Measurements from ENCODE around the gene CXCL9.
"Not testable (repeated sequence)": the region's sequence is repeated elsewhere in the genome, so short reads cannot be mapped to it uniquely, and the experiment has no call there.

CXCL9 gene

DNA sequence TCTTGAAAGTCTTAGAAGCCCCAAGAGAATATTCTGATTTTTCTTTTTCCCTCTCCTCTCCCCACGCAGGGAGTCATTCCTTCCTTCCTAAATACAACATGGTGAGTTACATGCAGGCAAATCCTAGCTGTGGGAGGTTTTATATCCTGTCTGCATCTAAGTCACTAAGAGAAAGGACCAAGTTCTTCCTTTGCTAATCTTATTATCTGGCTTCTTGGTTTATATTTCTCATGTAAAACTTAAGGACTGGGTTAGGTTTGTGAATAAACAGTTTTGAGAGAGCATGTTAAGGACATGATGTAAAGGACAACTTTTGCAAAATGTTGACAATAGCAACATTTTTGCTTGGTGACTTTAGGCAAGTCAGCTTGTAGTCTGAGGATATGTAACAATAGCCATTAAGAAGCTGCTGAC, 5.1 kb upstream of the CXCL9 start:
- no peak for DNase-seq (ENCODE audit: low read depth in 2 of 2, low spot score in 1 of 2)

DNA sequence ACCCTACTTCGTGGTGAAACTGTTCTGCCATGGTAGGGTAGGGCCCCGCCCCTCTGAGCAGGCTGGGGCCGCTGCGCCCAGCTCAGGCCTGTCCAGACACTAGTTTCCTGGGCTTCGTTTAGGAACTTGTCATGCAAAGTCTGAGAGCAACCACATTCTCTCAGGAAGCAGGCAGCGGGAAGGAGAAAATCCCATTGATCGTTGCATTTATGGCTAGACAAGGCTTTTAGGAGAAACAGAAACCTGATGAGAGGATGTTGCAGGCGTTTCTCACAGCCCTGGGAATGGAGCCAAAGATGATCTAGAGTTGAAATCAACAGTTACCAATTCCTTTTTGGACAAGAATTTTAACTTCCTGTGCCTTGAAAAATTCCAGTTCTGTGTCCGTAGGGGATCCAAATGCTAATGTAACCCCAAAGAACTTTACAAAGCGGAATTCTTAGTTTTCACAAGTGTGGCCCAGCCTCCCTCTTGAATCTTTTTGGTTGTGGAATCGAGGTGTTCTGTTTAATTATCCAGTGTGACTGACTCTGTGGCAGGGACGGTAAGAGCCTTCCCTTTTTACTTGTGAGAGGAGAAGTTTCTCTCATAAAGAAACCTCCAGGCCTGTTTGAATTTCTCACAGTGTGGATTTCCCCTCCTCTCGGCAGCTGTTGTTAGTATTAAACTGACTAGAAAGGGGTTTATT, 4.5 kb upstream of the CXCL9 start:
- no peak for DNase-seq (ENCODE audit: low read depth in 2 of 2, low spot score in 1 of 2)

- no peak for DNase-seq (ENCODE audit: low read depth in 2 of 2, low spot score in 1 of 2)
Observed at GRCh38 chr4:76011018-76011670, 3.8 kb upstream of the CXCL9 start.

DNA sequence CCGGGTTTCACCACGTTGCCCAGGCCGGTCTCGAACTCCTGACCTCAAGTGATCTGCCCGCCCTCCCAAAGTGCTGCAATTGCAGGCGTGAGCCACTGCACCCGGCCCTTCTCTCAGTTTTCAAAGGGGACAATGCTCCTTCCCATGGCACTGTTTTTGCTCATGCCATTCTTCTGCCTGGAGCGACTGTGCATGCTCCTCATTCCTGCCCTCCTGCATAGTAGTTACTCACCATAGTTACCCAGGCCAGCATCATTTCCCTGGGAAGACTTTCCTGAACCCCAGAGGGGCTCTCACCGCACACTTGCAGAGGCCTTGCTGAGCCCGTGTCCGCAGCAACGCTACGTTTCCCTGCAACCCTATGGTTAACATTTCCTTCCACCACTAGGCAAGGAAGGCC, 3.3 kb upstream of the CXCL9 start:
- DNase-seq (ENCODE audit: low read depth in 2 of 2, low spot score in 1 of 2), result no peak

DNA sequence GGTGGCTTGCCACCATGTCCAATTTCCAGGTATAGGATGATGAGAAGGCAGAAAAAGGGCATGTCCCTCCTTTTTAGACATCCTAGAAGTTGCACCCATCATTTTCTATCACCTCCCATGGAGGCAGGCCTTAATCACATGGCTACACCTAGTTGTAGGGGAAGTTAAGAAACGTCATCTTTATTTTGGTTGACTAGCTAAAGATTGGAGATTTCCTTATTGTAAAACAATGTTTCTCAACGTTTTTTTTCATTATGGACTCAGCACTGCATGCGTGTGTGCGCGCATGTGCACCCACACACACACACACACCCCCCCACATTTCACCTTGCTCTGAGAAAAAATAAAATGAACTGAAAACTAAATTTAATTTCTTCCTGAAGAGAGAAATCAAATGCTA, 2.0 kb upstream of the CXCL9 start:
- no peak for DNase-seq (ENCODE audit: low read depth in 2 of 2, low spot score in 1 of 2)

- no peak for DNase-seq (ENCODE audit: low read depth in 2 of 2, low spot score in 1 of 2)
Observed at GRCh38 chr4:76003620-76004019, 3.7 kb downstream of the CXCL9 start.

DNA sequence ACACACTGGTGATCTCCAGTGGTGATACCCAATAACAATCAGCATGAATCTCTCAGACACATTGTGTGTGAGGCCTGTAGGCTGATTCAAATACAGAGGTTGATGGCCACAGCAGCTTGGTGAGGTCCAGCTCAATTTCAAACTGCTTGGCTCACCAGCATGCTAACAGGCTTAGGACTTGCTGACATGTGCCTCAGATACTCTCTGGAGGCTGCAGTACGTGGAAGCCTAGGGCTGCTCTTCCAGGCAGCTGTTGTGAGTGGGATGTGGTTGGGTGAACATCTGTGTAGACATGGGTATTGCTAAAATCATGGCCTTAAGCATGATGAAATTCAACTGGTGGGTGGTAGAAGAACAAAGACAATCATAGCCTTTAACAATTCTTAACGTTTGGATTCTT, 4.3 kb downstream of the CXCL9 start:
- no peak for DNase-seq (ENCODE audit: low read depth in 2 of 2, low spot score in 1 of 2)

GRCh38 chr4:76002176-76002575, 5.1 kb downstream of the CXCL9 start:
- no peak for DNase-seq (ENCODE audit: low read depth in 2 of 2, low spot score in 1 of 2)

GRCh38 chr4:76001700-76002099, 5.6 kb downstream of the CXCL9 start:
- DNase-seq (ENCODE audit: low read depth in 2 of 2, low spot score in 1 of 2), result no peak

DNA sequence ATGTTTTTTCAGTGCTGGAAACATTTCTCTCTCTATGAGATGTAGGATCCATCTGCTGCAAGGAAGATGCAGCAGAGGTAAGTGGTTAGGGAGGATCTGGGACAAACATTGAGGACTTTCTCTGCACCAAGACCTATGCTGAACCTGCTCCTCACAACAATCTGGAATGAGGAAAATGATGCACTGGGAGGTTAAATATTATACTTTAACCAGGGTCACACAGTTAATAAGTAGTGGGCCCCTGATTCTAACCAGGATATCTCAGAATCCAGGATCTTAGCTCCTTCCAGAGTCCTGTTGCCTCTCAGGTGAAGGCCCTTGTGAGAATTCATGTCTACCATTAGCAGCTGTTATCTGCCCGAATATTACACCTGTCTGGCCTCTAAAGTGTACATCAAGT, 7.0 kb downstream of the CXCL9 start:
- DNase-seq (ENCODE audit: low read depth in 2 of 2, low spot score in 1 of 2), result no peak

GRCh38 chr4:75998525-75999147, 8.7 kb downstream of the CXCL9 start:
- DNase-seq (ENCODE audit: low read depth in 2 of 2, low spot score in 1 of 2), result not testable (repeated sequence)

GRCh38 chr4:75997946-75998345, 9.4 kb downstream of the CXCL9 start:
- no peak for DNase-seq (ENCODE audit: low read depth in 2 of 2, low spot score in 1 of 2)

DNA sequence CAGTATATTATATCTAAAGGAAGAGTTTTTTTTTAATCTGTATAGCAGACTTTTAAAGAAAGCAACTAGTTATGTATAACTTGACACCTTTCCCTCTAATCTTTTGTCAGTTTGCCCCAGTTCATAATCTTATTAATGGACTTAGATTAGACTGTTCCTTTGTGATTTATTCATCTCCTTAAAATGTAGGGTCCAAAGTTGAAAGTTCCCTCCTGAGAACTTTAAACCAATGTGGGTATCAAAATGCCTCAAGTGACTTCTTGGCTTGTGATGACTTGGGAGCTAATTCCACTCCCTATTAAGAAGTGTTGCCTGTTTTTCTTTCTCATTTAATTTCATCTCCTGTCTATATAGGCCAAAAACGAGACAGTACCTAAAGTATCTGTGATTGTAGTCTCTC, 10.2 kb downstream of the CXCL9 start:
- no peak for DNase-seq (ENCODE audit: low read depth in 2 of 2, low spot score in 1 of 2)

GRCh38 chr4:75995727-75996126, 11.6 kb downstream of the CXCL9 start:
- DNase-seq (ENCODE audit: low read depth in 2 of 2, low spot score in 1 of 2), result no peak

GRCh38 chr4:75992462-75992861, 14.8 kb downstream of the CXCL9 start:
- no peak for DNase-seq (ENCODE audit: low read depth in 2 of 2, low spot score in 1 of 2)

- DNase-seq (ENCODE audit: low read depth in 2 of 2, low spot score in 1 of 2), result no peak
Observed at GRCh38 chr4:75989846-75990528, 17.3 kb downstream of the CXCL9 start.

- no peak for DNase-seq (ENCODE audit: low read depth in 2 of 2, low spot score in 1 of 2)
Observed at GRCh38 chr4:75985116-75985515, 22.2 kb downstream of the CXCL9 start.

DNA sequence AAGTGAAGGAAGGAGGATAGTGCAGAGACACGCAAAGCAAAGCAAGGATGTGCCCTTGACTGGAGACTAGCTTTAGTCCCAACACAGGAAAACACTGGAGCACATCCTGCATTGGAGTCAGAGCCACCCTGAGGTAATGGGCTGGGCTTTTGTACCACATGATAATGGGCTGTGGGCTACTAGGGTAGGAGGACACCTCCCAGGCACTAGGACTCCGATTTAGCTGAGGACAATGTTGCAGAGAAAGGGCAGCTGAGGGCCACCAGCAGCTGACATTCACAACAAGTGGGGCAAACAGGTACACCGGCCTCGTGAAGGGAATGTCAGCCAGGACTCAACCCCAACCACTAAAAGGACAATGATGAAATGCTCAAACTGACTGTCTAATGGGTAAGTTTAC, 26.7 kb downstream of the CXCL9 start:
- no peak for DNase-seq (ENCODE audit: low read depth in 2 of 2, low spot score in 1 of 2)

DNA sequence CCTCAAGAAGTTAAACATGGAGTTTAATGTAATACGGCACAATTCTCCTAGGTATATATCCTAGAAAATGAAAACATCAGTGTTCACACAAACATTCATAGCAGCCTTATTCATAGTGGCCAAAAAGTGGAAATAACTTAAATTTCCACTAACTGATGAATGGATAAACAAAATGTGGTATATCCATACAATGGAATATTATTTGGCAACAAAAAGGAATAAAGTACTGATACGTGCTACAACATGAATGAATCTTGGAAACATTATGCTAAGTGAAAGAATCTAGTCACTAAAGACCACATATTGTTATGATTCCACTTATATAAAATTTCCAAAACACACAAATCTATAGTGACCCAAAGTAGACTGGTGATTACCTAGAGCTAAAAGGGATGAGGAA, 31.1 kb downstream of the CXCL9 start:
- DNase-seq (ENCODE audit: low read depth in 2 of 2, low spot score in 1 of 2), result no peak

DNA sequence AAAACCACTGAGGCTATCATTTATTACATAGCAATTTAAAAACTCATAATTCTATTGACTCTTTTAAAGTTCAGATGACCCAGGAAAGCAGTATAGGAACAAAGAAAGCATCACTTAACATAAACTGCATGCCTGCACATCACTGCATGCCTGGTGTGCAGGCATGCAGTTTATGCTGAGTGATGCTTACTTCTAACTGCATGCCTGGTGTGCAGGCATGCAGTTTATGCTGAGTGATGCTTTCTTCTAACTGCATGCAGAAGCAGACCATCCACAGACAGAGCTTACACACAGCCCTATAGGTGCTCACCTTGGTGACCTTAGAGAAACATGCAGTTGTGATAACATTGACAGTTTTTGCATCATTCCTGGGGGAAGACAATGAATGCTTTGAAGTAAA, 33.5 kb downstream of the CXCL9 start:
- DNase-seq (ENCODE audit: low read depth in 2 of 2, low spot score in 1 of 2), result no peak

DNA sequence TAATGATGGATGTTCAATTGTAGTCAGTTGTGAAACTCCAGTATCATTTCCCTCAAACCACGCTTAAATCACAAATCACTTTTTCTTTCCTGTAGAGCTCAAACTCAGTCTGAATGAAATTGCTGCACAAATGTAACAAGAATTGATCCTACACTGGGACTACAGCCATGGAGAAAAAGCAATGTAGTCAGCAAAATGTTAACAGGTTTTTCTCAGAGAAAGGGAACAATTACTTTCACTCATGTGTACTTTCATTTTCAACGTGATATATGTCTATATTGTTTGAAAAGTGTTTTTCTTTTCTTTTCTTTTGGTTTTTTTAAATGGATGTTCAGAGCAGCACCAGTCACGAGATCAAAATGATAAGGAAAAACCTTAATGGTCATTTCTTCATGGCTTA, 39.2 kb downstream of the CXCL9 start:
- DNase-seq (ENCODE audit: low read depth in 2 of 2, low spot score in 1 of 2), result no peak

GRCh38 chr4:75963558-75963957, 43.8 kb downstream of the CXCL9 start:
- DNase-seq (ENCODE audit: low read depth in 2 of 2, low spot score in 1 of 2), result no peak

Measured in stimulated activated CD8-positive, alpha-beta memory T cell treated with anti-CD3 and anti-CD28 coated beads, Interleukin-4, amount 100 ng/mL, for 1 hour (primary cell).